ENCODE measurements around the gene LILRA2. TPM values are rescaled to one million over a fixed set of nuclear protein-coding genes. Genes with fewer than 3 reads are reported as not detected.
A peak's percentile ranks its signal among the peaks of the same experiment; 100 is the strongest.

Gene LILRA2
- not detected in 2 replicates for total RNA-seq (2021)
- long read RNA-seq, partial matches to known transcripts: 0 of 1 reads
- long read RNA-seq, other reads (novel, unspliced or antisense): 1 of 1 reads

- peaks cover 6% of the 10 kb centered on the region for H3K27me3 Mint-ChIP-seq (ENCODE audit: low read depth)
- H3T11ph ChIP-seq (ENCODE audit: low read length): no peak within 1 kb of the TSS
- H2AFZ ChIP-seq (ENCODE audit: low read length): no peak within 1 kb of the TSS
- no peak within 1 kb of the TSS for H3K4me3 Mint-ChIP-seq
- DNase-seq: no peak
- no peaks in the 10 kb centered on the region for H3K23me2 ChIP-seq (ENCODE audit: insufficient read length, low read depth, low read length, poor library complexity, severe bottlenecking)
- peaks cover 3% of the 10 kb centered on the region in 2 experiments; a peak in 3 of 4 replicates for H3K4me1 Mint-ChIP-seq
- H3K4ac ChIP-seq (ENCODE audit: low read depth, low read length): no peak within 1 kb of the TSS
- no peak within 1 kb of the TSS for H3K4me2 ChIP-seq (ENCODE audit: insufficient read depth, insufficient read length, low read length)
- no peak within 1 kb of the TSS for H2BK120ac ChIP-seq (ENCODE audit: low read depth, low read length, poor library complexity, severe bottlenecking)
- TF ChIP-seq CTCF (conservative IDR thresholded peaks at IDR 0.05): no peak
- H3K79me2 ChIP-seq (ENCODE audit: insufficient read depth, low read length): no peaks in the 10 kb centered on the region
- no peaks in the 10 kb centered on the region for H3K4me1 ChIP-seq (ENCODE audit: insufficient read depth, low read length)
- no peak within 1 kb of the TSS for H2BK5ac ChIP-seq (ENCODE audit: insufficient read length, low read length)
- no peaks in the 10 kb centered on the region for H3K79me1 ChIP-seq (ENCODE audit: insufficient read depth, low read depth, low read length, poor library complexity, severe bottlenecking)
- H3K9ac ChIP-seq (ENCODE audit: extremely low read depth, insufficient read length, low read length): no peak within 1 kb of the TSS
- no peak within 1 kb of the TSS for H3K27ac ChIP-seq (ENCODE audit: insufficient read length, low read depth, low read length)
- no peak within 1 kb of the TSS for H4K8ac ChIP-seq (replicated peaks; ENCODE audit: insufficient read length, low read depth, low read length)
- no peak within 1 kb of the TSS for H2BK12ac ChIP-seq (ENCODE audit: insufficient read length, low read depth, low read length)
- H3K27ac Mint-ChIP-seq: no peak within 1 kb of the TSS
- H4K5ac ChIP-seq (ENCODE audit: insufficient read length, low read depth, low read length): no peak within 1 kb of the TSS
- peaks cover 85% of the 10 kb centered on the region for H3K9me3 ChIP-seq (ENCODE audit: control insufficient read depth, low read depth, low read length)
- H4K91ac ChIP-seq (ENCODE audit: insufficient read length, low read depth, low read length): no peak within 1 kb of the TSS
- peaks cover 0 to 16% (median 9%) of the 10 kb centered on the region in 3 experiments; a peak in 6 of 7 replicates for H3K36me3 Mint-ChIP-seq (ENCODE audit: insufficient read depth in 1 of 3, low read depth in 3 of 3)
- H3K9me3 Mint-ChIP-seq: peaks cover 96 to 100% of the 10 kb centered on the region in 2 experiments
- no peak within 1 kb of the TSS for H3K14ac ChIP-seq (ENCODE audit: insufficient read depth, low read length)
- H3K18ac ChIP-seq (ENCODE audit: insufficient read length, low read depth, low read length): no peak within 1 kb of the TSS
- H2BK15ac ChIP-seq (ENCODE audit: low read depth, low read length): no peak within 1 kb of the TSS
- no CpG with 5 or more reads among the region's 10 CpGs for WGBS (ENCODE audit: extremely low coverage, insufficient read length, low lambda C conversion rate)
- no peaks in the 10 kb centered on the region for H3K27me3 ChIP-seq (ENCODE audit: insufficient read depth, low read length)
- no peak within 1 kb of the TSS for H2AK5ac ChIP-seq (ENCODE audit: insufficient read length, low read length)
- H2BK20ac ChIP-seq (ENCODE audit: low read depth, low read length, poor library complexity, severe bottlenecking): no peak within 1 kb of the TSS
- no peaks in the 10 kb centered on the region for H4K20me1 ChIP-seq (ENCODE audit: control insufficient read depth, insufficient read depth, insufficient read length)
- H3K23ac ChIP-seq (ENCODE audit: insufficient read length, low read depth, low read length): no peak within 1 kb of the TSS
- H3K56ac ChIP-seq (ENCODE audit: insufficient read length, low read depth, low read length): peak within 1 kb of the TSS; percentile 62
Measured at GRCh38 chr19:54573330-54573872, at the start of gene LILRA2. Gene LILRA2 (plus strand): TSS chr19:54573790. CDS start chr19:54573879, 89 bp downstream.
